Activated CD8-positive, alpha-beta memory T cell treated with anti-CD3 and anti-CD28 coated beads for 4 hours (primary cell): Measurements from ENCODE around the gene NDST1.

Experiments used
- DNase-seq, 2 donors: peaks; one replicate each; pipeline ENCODE4 v3.0.0-alpha.2; 2020; ENCODE audit warnings: low read depth in 2 of 2

The NDST1 gene

DNA sequence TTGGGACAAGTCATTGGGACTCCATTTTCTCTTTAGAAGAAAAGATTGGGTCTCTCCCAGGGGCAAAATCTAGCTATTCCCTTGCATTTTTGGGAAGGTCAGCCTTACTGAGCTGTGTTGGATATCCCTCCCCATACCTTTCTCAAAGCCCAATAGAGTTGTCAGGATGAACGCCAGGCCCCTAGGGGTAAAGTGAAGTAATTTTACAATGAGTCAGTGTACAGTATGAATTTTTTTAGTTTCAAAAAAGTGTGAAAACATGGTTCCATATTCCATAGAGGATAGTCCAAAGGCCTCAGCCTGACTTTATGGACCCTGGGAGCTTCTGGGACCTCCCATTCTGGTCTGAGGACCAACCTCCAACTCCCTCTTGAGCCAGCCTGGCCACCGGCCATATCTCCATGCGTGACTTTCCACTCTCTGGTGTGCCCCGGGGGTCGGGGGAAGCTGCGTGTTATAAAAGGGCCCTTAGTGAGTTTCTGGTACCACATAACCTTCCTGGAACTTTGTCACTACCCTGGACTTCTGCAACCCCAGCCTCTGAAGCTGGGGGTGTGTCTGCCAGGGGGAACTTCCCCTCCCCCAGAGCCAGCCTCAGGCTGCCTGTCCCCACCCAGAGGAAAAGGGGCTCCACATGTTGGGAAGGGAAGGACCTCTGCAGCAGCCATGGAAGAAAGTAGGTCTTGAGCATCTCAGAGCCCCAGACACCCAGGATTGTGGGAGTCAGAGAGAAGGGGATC is 80.1 kb downstream of the NDST1 start:
- DNase-seq: no peak

- no peak for DNase-seq
These were observed 80.6 kb downstream of the NDST1 start for GRCh38 chr5:150588596-150588890.

GRCh38 chr5:150589862-150590601 is 82.1 kb downstream of the NDST1 start:
- no peak for DNase-seq

GRCh38 chr5:150590979-150591695 is 83.2 kb downstream of the NDST1 start:
- DNase-seq: no peak

- no peak for DNase-seq
These were observed 85.7 kb downstream of the NDST1 start for GRCh38 chr5:150593593-150593992.

DNA sequence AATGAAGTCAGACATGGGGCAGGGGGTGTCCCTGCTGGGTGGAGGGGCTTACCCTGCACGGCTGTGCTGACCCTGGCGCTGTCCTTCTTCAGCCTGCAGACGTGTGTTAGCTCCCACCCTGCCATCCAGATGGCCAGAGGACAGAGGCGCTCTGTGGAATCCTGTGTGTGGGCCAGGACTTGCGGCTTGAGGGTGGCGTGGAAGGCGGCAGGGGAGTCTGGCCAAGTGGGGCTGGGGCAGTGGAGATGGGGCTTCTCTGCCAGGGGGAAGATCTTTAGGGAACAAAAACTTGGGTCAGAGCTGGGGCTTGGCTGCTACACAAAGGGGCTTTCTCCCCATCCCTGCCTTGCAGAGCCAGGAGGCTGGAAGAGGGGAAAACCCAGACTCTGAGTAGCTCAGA is 86.1 kb downstream of the NDST1 start:
- DNase-seq: no peak

- DNase-seq: no peak
These were observed 87.6 kb downstream of the NDST1 start for GRCh38 chr5:150595466-150596031.

GRCh38 chr5:150596313-150596712 is 88.4 kb downstream of the NDST1 start:
- DNase-seq: no peak

DNA sequence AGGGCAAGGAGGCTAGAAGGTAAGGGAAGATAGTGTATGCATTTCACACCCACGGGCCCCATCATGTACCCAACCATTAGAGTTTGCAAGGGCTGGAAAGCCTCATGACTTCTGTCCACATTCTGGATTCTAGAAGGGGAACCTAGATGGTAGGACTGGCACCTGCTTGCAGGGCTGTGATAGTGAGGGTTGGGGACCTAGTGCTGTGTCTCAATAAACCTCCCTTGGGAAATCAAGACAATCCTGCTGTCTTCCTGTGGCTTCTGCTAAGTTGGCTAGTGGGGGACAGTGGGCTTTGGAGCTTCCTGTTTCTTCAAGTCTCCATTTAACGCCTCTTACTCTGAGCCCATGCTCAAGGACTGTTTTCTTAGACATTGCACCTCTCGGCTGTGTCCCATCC is 88.9 kb downstream of the NDST1 start:
- DNase-seq: no peak

- no peak for DNase-seq
These were observed 90.1 kb downstream of the NDST1 start for GRCh38 chr5:150598006-150598405.

DNA sequence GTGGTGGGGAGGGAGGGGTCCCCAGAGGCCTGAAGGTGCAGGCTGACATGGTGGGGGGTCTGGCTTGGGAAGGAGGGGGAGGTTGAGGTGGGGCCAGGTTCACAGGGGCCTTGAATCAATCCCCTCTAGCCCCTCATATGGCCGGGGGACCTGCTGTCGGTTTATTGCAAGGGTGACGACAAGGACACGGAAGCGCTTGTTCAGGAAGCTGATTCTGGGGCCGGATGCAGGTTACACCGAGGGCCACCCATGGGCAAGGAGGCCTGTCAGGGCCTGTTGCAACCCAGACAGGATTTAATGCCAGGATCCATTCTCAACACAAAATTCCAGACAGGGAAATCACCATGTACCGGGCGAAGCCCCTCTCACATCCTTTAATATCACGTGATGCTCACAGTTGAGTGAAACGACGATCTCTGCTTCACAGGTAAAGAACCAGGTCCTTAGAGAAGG is 90.9 kb downstream of the NDST1 start:
- DNase-seq: no peak

DNA sequence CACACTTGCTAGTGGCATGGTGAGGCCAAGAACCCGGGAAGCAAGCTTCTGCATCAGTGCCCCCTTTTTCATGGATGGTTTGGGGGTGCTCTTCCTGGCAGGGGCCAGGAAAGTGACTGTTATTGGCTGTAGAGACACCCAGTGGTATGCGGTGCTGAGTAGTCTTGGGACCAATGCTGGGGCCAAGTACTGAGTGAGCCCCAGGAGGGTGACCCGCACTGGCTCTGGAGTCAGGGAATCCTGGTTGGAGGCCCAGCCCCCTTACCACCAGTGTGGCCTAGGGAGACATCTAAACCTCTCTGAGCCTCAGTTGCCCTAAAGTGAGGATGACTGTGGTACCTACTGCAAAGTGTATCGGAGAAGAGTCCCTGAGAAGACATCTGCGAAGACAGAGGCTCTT is 91.3 kb downstream of the NDST1 start:
- no peak for DNase-seq

- no peak for DNase-seq
These were observed 92.1 kb downstream of the NDST1 start for GRCh38 chr5:150599917-150600511.

DNA sequence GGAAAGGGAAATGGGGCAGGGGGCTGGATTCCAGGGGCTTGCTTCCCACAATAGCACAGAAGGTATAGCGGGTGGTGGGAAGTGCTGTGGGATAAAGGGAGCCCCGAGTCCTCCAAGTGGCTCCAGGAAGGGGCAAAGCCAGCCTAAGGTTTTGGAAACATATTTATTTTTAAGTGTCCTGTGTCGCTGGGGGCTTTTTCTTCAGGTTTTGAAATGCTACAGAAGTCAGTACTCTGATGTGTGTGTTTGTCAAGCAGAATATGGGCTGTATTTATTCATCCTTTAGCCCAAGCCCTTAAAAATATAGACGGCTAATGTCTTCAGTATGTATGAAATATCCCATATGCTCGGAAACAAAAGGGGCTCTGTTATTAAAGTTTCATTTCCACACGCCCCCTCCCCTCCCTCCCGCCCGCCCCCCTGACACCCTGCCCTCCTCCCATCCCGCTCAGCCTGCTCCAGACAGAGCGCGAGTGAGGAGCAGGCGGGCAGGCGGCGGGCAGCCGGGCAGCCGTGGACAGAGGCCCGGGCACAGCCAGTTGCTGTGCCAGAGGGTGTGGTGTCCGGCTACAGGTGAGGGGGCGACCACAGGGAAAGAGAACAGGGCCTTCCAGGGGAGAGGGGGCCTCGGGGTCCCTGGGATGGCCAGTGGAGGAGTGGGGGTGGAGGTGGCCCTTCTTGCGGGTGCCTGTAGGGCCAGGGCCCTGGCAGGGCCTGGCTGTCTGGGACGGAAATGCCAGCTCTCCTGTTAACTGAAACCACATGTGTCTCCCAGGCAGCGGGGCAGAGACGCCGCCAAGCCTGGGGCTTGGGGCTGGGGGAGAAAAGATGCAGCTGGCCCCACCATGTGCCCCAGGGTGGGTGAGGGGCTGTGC is 92.9 kb downstream of the NDST1 start:
- DNase-seq: no peak

DNA sequence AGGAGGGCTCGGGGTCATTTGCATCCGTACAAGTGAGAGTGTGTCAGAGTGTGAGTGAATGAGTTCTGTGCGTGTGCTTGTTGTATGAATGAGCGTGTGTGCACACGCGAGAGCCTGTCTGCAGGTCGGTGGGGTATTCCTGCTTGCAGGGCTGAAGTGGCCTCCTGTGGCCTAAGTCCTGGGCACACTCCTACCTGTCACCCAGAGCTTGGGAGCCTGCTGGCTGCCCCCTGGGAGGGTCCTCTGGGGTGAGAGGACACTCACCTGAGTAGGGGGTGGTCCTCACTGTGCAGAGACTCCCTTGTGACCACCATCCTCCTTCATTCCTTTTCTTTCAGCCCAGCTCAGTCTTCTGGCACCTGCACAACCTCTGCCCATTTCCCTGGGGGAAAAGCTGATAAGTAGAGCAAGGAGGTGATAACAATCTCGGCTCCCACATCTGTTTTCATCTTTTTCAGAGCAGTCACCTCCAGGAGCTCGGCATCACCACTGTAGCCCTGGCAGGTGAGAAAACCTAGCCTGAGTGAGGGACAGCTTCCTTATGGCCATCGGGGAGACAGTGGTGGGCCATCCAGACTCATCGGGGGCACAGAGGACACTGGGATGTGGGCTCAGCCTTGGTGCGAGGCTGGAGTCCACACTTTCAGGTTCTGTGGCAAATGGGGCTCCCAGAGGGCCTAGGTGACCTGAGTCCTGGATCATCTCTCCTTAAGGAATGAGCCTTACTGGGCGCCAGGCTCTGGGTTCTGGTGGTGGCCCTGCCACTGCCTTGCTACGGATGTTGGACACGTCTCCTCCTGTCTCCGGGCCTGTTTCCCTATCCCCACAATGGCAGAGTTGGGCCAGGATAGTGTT is 93.8 kb downstream of the NDST1 start:
- no peak for DNase-seq

DNA sequence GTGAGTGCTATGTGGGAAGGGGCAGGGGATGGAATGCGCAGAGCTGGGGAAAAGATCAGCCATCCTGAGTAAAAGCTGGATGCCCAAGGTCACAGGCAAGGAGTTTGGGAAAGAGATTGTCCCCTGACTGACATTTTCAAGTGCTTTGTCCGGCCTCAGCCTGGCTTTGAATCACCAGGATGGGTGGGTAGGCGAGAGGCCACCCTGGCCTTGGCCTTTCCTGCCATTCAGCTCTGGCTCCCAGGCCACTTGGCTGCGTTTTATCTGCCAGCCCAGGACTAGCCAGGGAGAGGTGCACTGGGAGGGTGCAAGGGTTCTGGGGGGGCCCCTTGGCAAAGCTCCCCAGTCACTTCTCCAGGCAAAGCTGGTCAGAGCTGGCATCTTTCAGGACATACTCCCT is 95.1 kb downstream of the NDST1 start:
- DNase-seq: no peak

DNA sequence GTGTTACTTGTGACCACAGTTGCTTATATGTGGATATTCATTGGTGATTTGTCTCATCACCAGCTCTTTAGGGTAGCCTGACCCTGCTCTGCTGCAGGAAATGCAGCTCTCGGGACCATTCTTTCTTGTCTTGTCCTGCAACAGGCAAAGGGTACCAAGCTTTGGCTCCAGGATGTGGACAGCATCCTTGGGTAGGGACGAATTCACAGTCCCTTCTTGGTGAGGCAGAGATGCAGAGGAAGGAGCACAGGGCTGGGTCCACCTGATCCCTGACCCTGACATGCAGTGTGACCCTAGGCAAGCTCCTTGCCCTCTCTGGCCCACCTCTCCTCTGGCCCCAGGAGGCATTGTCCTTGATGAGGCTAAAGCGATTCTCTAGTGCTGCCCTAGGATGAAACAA is 95.6 kb downstream of the NDST1 start:
- no peak for DNase-seq

- no peak for DNase-seq
These were observed 96.1 kb downstream of the NDST1 start for GRCh38 chr5:150604010-150604409.

GRCh38 chr5:150604894-150605440 is 97.0 kb downstream of the NDST1 start:
- no peak for DNase-seq

GRCh38 chr5:150605546-150605945 is 97.6 kb downstream of the NDST1 start:
- DNase-seq: no peak
